GM12873 (cell line): Measurements from ENCODE around the gene RPAIN.

Experiments used
- CTCF ChIP-seq: IDR thresholded peaks from 2 replicates; pipeline ENCODE4 v1.5.1; 2012; ENCODE audit warnings: low read depth, mild to moderate bottlenecking, moderate library complexity, low read length, control low read depth; ENCODE audit not compliant: insufficient read depth; ENCODE audit errors: missing control alignments

Gene RPAIN

DNA sequence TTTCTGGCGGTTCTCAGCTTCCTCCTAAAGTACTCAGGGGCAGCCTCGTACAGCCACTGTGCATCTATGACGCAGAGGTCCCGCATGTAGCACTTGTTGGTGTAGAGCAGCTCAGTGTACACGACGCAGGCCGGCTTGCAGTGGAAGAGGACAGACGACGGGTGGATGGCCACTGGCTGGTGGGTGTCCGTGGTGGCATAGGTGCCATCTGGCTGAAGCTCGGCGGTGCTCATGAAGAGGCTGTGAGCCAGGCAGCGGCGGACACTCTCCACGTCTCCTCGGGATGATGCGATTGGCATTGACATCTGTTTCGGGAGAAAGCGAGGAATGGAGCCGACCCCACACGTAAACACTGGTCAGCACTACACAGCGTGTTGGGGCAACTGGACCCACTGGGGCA is 24.2 kb downstream of the RPAIN start:
- no peak for TF ChIP-seq CTCF

DNA sequence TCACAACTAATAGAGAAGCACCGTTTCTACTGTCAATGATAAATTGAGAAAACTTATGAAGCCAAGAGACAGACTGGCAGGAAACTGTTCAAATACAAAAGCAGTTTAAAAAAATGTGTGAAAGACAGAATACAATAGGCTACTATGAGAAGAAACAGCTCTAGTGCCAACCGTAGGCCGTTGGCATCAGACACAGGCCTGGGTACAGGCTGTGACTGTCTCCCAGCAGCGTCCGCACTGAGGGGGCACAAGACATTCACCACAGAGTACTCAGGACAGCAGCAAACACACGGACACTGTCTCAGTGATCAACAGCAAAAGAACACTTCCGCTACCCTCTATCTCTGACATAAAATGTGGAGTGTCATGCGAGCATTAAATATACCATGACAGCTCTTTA is 26.8 kb downstream of the RPAIN start:
- TF ChIP-seq CTCF: no peak

GRCh38 chr17:5464717-5465507 is 44.9 kb downstream of the RPAIN start:
- TF ChIP-seq CTCF: no peak

DNA sequence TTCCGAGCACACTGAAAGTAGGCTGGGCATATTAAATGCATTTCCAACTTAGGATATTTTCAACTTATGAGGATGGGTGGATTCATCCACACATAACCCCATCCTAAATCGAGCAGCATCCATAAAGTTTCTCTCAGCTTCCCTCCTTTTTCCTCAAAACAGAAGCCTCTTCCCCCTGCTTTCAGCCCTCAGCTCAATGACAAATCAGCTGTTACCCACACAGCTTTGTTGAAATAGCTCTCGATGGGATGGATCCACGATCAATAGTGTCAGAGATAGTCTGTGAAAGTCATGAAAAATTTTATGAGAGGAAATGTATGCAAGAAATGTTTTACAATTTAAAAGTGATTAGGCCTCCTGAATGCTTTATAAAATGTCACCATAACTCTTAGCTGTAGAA is 46.3 kb downstream of the RPAIN start:
- no peak for TF ChIP-seq CTCF

- TF ChIP-seq CTCF: no peak
Observed at GRCh38 chr17:5467416-5467815, 47.4 kb downstream of the RPAIN start.

GRCh38 chr17:5468075-5468473 is 48.1 kb downstream of the RPAIN start:
- no peak for TF ChIP-seq CTCF

DNA sequence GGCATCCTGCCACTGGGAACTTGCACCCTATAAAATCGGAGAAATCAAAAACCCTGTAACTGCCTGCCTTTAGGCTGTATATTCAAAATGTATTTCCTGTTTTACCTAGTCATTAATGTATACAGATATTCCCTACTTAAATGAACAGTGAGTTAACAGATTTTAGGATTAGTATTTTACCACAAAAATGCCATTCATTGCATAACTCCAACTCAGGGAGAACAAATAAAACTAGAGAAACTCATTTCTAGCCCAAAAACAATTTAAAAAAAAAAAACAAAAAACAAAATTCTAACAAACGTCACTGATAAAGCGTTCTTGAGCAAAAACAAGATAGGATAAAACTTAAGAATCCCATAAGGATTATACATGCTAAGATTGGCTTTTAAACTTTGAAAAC is 52.5 kb downstream of the RPAIN start:
- no peak for TF ChIP-seq CTCF

DNA sequence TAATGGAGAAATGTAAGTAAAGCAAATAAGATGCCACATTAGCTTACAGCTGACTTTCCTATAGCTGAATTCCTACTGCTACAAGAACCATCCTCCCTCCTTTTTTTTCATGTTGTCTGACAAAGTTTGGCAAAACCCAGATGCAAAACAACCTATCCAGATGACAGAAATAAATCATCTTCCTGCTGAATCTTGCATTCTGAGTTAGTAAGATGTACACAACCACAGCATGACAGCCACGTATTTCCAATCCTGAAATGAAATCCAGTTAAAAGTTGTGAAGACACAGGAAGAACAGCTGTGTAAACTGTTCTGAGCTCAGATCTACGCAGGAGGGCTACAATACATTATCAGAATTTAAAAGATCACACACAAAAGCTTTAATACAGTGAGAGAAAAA is 53.9 kb downstream of the RPAIN start:
- TF ChIP-seq CTCF: no peak
